ENCODE data around the gene RYR2.

- TF ChIP-seq CTCF (IDR thresholded peaks at IDR 0.05; ENCODE audit: low read length), result no peak
- no peak for TF ChIP-seq EZH2 (IDR thresholded peaks at IDR 0.05; ENCODE audit: borderline replicate concordance, low read length)
These were observed 145.9 kb downstream of the RYR2 start for GRCh38 chr1:237187842-237188241.
